Activated CD4-positive, alpha-beta T cell treated with anti-CD3 and anti-CD28 coated beads, Interleukin-2, Interleukin-4, amounts not matched to agents 100 ng/mL and 50 ng/mL, durations not matched to agents 16 hours and 8 hours (primary cell): ENCODE results near the gene FXN.
A peak's percentile ranks its signal among the peaks of the same experiment; 100 is the strongest.
"Not testable (repeated sequence)": the region's sequence is repeated elsewhere in the genome, so short reads cannot be mapped to it uniquely, and the experiment has no call there.

Source experiments
- DNase-seq: peaks from one replicate; pipeline ENCODE4 v3.0.0-alpha.2; 2020; ENCODE audit warnings: low spot score

The FXN gene

DNA sequence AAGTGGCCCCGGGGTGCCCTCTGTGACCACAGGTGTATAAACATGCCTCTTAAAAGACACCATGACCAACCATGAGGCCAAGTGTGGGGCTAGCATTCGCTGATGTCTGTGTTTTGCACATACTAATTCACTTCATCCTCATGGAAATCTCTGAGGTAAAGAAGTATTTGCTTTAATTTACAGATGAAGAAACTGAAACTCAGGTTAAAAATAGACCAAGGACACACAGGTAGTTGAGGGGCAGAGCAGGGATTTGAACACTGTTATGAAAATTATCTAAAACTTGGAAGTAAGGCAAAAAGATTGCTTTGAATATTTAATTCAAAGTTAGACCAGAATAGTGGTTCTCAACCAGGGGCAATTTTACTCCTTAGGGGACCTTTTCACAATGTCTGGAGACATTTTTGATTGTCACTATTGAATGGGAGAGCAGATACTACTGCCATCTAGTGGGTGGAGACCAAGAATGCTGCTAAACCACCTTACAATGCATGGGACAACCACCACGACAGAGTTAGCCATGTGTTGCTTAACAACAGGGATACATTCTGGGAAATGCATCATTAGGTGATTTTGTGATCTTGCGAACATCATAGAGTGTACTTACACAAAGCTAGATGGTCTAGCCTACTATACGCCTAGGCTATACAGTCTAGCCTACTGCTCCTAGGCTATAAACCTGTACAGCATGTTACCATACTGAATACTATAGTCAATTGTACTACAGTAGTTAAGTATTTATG is 8.0 kb upstream of the FXN start:
- DNase-seq, result peak; percentile 75

DNA sequence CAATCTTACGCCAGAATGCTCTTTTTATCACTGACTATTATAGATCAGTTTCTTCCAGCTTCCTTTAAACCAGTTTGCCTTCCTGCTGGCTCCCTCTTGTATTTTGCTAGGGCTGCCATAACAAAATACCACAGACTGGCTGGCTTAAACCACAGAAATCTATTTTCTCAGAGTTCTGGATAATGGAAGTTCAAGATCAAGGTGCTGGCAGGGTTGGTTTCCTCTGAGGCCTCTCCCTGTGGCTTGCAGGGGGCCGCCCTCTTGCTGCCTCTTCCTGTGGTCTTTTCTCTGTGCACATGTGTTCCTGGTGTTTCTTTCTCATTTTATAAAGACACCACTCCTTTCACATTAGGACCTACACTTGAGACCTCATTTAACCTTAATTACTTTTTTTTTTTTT is 6.8 kb upstream of the FXN start:
- peak; percentile 27 for DNase-seq

DNA sequence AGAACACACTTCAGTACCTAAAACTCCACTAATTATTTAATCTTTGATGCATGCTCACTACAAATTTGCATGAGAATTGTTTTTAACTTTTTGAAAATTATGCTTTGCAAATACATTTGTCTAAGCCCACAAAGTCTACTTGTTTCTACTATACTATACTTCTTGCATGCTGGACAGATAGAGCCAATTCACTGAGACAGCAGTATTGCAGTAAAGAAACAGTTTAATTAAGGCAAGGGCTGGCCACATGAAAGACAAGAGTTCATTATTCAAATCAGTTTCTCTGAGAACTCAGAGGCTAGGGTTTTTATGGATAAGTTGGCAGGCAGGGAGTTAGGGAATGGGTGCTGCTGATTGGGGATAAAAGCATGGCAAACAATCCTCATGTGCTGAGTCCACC is 6.0 kb upstream of the FXN start:
- DNase-seq, result no peak

DNA sequence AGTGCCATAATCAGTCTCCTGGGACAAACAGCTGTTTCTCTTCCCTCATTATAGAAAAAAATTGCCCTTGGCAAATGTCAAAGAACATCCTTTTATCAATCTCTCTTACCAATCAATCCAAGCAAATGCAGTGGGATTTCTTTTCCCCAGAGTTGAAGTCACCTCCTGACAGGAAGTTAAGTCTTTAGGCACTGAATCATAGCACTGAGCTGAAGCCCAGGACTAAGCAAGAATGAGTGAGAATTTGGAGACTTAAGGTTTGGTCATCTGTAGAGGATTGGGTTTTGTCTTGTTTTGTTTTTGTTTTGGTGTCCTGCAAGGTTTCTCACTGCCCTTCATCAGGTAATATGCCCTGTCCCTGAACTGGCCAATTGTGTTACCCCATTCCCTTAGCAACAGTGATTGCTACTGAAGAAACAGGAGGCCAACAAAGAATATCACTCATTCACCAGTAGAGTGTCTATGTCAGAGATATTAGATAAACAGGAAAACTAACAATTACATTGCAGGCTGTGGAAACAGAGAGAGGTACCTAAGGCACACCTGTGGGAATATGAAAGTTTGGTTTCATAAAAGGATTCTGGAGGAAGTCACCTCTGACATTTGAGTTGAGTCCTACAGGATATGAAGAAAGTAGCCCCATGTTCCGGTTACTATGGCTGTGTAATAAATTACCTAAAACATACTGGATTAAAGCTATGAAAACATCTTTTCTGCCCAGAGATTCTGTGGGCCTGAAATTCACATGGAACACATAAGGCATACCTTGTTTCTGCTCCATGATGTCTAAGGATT is 4.5 kb upstream of the FXN start:
- no peak for DNase-seq

DNA sequence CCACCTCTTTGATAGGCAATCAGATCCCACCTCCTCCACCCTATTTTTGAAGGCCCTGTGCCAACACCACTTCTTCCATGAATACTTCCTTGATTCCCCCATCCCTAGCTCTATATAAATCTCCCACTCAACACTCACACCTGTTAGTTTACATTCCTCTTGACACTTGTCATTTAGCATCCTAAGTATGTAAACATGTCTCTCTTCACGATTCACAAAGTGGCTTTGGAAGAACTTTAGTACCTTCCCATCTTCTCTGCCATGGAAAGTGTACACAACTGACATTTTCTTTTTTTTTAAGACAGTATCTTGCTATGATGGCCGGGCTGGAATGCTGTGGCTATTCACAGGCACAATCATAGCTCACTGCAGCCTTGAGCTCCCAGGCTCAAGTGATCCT is 1.5 kb upstream of the FXN start:
- no peak for DNase-seq

DNA sequence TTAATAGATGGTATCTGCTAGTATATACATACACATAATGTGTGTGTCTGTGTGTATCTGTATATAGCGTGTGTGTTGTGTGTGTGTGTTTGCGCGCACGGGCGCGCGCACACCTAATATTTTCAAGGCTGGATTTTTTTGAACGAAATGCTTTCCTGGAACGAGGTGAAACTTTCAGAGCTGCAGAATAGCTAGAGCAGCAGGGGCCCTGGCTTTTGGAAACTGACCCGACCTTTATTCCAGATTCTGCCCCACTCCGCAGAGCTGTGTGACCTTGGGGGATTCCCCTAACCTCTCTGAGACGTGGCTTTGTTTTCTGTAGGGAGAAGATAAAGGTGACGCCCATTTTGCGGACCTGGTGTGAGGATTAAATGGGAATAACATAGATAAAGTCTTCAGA is 757 bp downstream of the FXN start:
- peak; percentile 33 for DNase-seq

DNA sequence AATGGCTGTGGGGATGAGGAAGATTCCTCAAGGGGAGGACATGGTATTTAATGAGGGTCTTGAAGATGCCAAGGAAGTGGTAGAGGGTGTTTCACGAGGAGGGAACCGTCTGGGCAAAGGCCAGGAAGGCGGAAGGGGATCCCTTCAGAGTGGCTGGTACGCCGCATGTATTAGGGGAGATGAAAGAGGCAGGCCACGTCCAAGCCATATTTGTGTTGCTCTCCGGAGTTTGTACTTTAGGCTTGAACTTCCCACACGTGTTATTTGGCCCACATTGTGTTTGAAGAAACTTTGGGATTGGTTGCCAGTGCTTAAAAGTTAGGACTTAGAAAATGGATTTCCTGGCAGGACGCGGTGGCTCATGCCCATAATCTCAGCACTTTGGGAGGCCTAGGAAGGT is 1.2 kb downstream of the FXN start:
- no peak for DNase-seq

DNA sequence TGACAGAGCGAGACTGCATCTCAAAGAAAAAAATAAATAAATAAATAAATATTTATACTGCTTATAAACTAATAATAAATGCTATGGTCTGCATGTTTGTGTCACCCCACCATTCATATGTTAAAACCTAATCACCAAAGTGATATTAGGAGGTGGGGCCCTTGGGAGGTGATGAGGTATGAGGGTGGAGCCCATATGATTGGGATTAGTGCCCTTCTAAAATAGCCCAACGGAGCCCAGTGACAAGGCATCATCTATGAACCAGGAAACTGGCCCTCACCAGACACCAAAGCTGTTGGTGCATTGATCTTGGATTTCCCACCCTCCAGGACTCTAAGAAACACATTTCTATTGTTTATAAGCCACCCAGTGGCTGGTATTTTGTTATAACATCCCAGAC is 5.1 kb downstream of the FXN start:
- no peak for DNase-seq

DNA sequence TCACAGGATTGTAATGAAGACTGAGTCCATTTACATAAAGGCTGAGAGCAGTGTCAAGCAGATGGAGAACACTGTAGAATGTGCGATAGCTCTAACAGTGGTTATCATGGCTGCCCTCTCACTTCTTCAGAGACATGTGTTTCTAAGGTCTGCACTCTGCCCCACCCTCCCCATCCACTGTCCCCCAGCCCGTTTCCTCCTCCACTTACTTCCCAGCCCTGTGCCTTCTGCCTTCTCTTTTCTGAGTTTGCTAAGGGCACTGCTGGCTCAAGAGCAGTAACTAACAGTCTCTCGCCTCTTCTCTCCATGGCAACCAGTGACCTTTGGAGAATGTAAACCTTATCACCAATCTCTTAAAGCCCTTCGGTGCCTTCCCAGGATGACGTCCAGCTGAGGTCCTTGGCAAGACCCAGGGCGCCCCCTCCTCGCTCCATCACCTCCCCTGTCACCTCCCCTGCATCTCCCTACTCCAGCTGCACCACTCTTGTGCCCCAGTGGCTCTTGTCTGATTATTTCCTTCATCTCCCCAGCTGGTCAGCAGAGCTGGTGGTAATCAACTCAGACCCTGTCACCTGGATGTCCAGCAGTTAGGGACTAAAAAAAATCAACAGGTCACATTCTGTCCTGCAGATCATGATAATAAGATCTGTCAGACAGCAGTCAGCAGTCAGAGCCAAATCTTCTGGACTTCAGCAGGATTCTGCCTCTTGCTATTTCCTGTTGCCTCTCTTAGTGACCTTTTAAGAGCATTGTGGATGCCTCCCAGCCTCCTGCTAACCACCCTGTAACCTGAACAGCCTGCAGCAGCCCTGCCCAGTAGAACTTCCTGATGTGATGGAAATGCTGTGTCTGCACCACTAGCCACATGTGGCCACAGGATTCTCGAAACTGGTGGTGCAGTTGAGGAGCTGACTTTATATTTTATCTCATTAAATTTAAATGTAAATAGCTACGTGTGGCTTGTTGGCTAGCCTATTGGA is 9.0 kb downstream of the FXN start:
- DNase-seq, result peak; percentile 30

DNA sequence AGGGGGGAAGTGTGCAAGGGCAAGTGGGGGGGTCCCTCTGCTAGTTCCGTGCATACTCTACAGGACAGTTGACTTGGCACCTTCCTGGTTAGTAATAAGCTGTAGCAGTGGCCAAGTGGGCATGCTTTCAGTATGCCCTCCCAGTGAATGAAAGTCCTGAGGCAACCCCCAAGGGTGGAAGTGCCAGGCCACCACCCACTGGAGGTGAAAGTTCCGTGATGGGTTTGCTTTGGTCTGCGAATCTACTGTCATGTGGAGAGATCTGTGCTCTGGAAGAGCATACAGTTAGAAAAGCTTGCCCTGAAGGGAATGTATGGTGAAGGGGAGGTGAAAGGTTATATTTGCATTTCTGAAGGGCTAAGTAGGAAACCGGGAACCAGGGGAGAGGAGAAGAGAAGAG is 10.3 kb downstream of the FXN start:
- DNase-seq, result no peak

DNA sequence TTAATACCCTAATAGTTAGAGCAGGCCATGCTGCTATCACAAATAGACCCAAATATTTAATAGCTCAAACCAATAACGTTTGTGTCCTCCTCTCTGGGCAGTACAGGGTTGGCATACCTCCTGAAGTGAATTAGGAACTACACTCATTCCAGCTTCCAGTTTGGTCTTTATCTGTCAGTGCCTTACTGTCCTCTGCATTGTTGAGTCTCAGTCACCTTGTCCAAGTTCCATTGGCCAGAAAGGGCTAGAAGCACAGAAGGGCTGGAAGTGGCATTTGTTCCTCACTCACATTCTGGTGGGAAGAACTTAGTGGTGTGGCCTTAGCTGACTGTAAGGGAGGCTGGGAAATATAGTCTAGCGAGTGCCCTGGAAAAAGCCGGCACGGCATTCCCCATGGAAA is 11.2 kb downstream of the FXN start:
- DNase-seq, result no peak

DNA sequence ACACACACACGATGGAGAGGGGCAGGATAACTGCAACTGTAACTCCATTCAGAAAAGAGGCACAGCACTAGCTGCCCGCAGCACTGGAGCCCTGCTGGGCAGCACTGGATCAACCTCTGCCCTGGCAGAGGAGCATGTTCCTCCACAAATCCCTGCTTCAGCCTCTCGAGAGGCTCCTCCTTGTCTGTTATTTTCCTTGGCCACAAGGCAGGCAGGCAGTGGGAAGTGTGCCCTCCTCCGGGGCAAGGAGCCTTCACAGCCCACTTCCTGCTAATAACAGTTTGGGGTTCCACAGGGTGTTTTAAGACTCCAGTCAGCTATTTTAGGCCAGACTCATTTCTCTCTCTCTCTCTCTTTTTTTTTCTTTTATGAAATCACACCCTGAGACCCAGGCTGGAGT is 11.8 kb downstream of the FXN start:
- no peak for DNase-seq

DNA sequence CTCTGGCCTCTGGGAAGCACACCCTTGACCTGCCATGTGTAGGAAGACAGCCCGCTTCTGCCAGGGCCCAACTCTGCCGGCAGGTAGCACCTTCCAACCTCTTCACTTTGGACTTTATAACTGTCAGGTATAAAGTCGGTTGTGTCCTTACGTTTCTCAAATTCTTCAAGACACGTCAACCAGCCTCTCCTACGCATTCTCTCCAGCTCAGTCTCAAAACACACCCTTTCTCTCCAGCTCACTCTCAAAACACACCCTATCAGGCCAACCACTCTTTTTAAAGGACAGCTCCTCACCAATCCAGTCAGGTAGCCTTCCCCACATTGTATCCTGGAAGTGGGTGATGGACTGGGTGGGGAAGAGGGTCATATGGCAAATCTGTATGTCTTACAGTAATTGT is 13.5 kb downstream of the FXN start:
- no peak for DNase-seq

DNA sequence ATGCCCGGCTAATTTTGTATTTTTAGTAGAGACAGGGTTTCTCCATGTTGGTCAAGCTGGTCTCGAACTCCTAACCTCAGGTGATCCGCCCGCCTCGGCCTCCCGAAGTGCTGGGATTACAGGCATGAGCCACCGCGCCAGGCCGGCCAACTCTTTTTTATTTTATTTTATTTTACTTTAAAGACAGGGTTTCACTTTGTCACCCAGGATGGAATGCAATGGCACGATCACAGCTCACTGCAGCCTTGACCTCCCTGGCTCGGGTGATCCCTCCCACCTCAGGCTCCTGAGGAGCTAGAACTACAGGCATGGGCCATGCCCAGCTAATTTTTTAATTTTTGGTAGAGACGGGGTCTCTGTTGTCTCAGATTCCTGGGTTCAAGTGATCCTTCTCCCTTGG is 15.4 kb downstream of the FXN start:
- DNase-seq, result not testable (repeated sequence)

DNA sequence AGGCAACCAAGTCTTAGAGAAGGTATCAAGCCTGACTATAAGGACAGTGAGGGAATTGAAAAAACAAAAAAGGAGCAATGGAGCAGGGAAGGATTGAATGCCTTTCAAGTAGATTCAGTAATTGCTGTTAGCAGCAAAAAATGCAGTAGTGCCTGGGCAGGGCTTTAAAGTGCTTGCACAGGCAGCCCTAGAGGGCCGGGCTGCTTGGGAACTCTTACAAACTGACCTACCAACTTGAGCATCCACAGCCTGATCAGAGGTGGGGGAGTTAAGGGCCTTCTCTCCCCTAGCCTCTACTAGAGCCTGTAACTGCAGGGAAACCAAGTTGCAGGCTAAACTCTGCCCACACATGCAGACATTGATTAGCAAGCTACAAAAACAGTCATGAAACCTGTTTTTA is 19.4 kb downstream of the FXN start:
- DNase-seq, result no peak

DNA sequence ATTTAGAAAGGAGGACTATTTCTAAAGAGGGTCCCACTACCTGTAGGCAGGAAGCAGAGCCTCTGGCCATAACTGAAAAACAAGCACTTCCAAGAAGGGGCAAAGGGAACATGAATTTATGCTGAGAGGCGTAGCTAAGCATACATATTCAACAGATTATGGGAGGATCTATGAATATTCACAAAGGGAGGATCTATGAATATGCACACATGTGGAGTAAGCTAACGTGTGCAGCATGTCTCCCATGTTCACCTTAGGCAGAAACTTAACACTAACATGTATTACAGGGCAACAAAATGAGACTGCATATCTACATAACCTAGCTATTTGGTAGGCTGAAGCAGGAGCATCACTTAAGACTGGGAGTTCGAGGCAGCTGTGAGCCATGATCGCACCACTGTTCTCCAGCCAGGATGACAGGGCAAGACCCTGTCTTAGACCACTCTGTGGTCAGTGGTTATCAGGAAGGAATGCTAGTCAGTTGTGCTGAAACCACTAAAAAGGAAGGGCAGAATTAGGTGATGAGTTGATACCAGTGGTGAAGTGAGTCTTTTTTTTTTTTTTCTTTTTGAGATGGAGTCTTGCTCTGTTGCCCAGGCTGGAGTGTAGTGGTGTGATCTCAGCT is 20.8 kb downstream of the FXN start:
- DNase-seq, result no peak

DNA sequence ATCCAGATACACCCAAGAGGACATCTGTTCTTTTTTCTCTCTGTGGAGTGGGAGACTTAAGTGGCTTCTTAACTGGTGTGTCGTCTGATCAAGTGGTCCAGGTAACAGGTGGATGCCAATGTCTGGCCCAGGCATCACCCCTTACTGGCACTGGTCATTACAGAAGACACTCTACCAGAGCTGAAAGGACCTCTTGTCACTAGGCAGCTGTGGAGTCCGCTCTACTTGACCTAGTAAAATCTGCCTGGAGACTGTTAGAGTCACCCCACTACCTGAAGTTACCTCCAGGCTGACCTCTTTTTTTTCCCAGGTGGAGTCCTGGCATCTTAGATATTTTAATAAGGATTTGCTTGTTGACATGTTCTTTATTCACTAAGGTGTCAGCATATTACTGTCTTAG is 22.5 kb downstream of the FXN start:
- DNase-seq, result no peak

DNA sequence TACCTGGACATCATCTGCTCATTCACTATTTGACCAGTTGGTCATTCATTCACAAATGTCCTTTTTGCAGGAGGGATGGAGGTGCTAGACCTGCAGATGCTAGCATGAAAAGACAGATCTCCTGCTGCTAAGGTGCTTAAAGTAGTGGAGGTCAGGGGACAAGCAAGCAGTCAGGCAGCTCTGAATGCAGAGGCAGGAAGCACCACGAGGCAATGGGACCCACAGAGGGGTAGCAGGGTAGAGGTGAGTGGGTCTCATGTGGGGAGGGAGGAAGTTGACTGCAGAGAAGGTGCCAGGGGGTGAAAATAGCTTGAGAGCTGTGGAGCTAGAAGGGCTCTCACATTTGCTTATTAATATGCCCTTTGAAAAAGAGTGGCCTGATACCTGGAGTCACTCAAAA is 25.2 kb downstream of the FXN start:
- DNase-seq, result no peak

DNA sequence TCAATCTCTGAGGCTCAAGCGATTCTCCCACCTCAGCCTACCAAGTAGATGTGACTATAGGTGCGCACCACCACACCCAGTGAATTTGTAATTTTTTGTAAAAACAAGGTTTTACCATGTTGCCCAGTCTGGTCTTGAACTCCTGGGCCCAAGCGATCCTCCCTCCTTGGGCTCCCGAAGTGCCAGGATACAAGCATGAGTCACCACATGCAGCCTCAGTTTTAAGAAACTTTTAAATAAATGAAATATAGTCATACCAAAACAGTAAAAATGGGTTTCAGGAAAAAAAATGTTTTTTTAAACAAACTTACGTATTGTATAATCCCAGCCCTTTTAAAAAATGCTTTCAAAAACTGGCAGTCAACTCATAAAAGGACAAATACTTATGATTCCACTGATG is 26.6 kb downstream of the FXN start:
- DNase-seq, result no peak

DNA sequence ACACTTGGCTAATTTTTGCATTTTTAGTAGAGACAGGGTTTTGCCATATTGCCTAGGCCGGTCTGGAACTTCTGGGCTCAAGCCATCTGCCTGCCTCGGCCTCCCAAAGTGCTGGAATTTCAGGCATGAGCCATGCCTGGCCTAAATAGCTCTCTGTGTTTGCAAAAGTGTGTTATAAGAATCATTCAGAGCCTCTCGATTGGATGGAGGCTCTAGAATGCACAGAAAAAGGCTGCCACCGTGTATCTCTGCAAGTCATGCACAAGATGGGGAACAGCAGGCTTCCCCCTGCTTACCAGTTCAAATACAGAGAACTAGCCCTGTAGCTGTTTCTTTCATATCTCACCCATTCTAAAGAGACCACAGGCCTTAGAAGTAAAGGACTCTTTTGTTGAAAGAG is 28.3 kb downstream of the FXN start:
- no peak for DNase-seq

DNA sequence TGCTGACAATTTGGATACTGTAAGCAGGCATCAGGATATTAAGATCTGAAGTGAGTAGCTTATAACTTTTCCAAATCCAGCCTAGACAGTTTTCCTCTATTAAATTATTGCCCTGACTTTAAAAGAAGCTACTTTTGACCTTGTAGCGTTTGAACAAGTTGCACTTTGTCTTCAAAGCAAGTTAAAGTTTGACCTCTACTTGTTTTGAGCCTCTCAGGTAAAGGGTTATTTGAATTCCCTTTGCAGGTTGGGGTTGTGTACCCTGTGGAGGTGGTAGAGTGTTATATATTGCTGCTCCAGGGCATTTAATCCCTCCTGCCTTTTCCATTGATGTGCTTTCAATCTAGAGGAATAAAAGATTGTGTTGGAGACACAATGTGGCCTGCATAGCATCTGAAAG is 30.1 kb downstream of the FXN start:
- DNase-seq, result no peak

DNA sequence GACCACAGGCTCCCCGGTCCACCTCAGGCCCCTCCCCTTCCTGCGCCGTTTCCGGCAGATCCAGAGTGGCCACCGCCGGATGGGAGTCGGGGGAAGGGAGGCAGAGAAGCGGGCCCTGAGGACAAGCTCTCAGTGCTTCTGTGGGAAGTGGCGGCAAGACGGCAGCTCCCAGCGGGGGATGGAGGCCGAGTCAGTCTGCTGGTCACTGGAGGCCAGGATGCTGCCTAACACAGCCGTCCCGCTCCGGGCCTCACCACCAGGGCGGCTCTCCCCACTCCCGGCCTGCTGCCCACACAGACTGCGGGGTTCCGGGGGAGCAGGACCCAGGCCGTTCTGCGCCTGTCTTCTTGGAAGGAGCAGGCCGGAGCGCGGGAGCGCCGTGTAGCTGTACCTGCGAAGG is 31.4 kb downstream of the FXN start:
- no peak for DNase-seq
